Measurements from ENCODE around the gene CCDC85C. TPM values are rescaled to one million over a fixed set of nuclear protein-coding genes. Genes with fewer than 3 reads are reported as not detected.

CCDC85C gene
- total RNA-seq, 2 donors from 2014 or later = 35.1 to 47.2 TPM

GRCh38 chr14:99606359-99606758 is 2.4 kb upstream of the CCDC85C start:
- WGBS = 75% methylated on average over 7 of the region's 7 CpGs
- intact Hi-C loops (cut with DNase I) = no loop called here
- TF ChIP-seq POLR2A (IDR thresholded peaks at IDR 0.05) (no peak), POLR2AphosphoS5 (IDR thresholded peaks at IDR 0.05) (no peak)
- TF ChIP-seq, protein P1, sequence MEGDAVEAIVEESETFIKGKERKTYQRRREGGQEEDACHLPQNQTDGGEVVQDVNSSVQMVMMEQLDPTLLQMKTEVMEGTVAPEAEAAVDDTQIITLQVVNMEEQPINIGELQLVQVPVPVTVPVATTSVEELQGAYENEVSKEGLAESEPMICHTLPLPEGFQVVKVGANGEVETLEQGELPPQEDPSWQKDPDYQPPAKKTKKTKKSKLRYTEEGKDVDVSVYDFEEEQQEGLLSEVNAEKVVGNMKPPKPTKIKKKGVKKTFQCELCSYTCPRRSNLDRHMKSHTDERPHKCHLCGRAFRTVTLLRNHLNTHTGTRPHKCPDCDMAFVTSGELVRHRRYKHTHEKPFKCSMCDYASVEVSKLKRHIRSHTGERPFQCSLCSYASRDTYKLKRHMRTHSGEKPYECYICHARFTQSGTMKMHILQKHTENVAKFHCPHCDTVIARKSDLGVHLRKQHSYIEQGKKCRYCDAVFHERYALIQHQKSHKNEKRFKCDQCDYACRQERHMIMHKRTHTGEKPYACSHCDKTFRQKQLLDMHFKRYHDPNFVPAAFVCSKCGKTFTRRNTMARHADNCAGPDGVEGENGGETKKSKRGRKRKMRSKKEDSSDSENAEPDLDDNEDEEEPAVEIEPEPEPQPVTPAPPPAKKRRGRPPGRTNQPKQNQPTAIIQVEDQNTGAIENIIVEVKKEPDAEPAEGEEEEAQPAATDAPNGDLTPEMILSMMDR (IDR thresholded peaks at IDR 0.05) = no peak
- Histone ChIP-seq H3K36me3 (no peaks in the 10 kb centered on the region), H3K9me3 (no peaks in the 10 kb centered on the region), H3K27me3 (replicated peaks; ENCODE audit: insufficient read depth) (no peaks in the 10 kb centered on the region), H3K27ac (no peak overlapping the region), H3K4me3 (no peak overlapping the region), H3K4me1 (replicated peaks) (peaks cover 7% of the 10 kb centered on the region)
- no peak for DNase-seq (ENCODE audit: low spot score)

DNA sequence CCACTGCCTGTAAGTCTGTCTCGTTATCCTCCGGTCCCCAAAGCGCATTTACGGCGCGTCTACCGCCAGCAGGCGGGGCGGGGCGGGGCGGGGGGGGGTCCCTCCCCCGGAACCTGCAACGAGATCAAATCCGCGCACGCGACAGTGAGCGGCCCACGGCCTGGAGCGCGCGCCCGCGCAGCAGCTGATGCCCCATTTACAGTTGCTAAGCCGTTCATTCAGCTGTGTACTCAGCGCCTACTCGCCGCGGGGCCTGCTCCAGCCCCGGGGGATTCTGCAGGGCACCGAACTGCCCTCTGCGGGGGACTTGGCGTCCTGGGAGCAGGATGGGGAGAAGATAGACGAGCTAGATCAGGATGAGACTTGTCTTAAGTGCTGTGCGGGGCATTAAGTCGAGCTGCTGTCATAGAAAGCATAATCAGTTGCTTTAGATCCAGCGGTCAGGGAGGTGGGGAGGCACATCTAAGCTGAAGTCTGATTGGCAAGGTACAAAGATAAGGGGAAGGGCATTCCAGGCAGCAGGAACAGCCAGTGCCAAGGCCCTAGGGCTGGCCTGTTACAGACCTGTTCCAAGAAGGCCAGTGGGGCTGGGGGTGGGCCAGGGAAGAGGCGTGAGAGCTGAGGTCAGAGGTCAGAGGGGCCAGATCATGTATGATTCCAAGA is 1.4 kb upstream of the CCDC85C start:
- Histone ChIP-seq H3K4me3 (peak overlapping the region; percentile 63 to 74), H3K4me1 (replicated peaks) (peaks cover 13% of the 10 kb centered on the region), H3K9me3 (no peaks in the 10 kb centered on the region), H3K27me3 (replicated peaks; ENCODE audit: insufficient read depth) (no peaks in the 10 kb centered on the region), H3K27ac (peak overlapping the region; percentile 91 to 98), H3K36me3 (no peaks in the 10 kb centered on the region)
- 2% methylated on average over 38 of the region's 38 CpGs for WGBS
- peak; percentile 65 for DNase-seq (ENCODE audit: low spot score)
- intact Hi-C loops (cut with DNase I) = loop anchor here (2.0 kb wide), 1 partner anchor 83 kb away; no protein-coding TSS in a partner anchor
- peak; percentile 46 for TF ChIP-seq POLR2AphosphoS5 (IDR thresholded peaks at IDR 0.05)
- TF ChIP-seq, protein P1 (IDR thresholded peaks at IDR 0.05) = no peak
- TF ChIP-seq POLR2A (IDR thresholded peaks at IDR 0.05) = no peak

DNA sequence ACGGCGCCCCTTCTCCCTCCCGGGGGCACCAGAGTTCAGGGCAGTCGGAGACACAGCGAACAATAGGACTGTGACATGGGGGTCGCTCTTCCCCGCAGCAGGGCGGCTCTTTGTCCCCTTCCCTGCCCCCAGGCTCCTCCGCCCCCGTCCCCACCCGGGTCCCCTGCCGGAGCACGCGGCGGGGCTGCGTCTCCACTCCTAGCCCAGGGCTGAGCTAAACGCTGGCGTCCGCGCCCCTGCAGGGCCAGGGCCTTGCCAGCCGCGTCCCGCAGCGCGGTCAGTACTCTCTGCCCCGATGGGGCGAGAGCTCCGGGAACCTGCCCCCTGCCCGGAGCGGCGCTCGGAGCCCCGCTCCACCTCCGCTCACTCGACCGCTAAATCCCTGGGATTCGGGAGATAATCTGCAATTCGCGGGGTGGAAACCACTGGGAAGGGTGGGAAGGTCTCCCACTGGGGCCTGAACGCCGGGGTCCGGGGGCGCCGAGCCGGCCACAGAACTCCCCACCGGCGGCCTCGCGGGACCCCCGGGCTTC is 825 bp upstream of the CCDC85C start:
- Histone ChIP-seq H3K27me3 (replicated peaks; ENCODE audit: insufficient read depth) (no peaks in the 10 kb centered on the region), H3K4me1 (replicated peaks) (peaks cover 13% of the 10 kb centered on the region), H3K36me3 (no peaks in the 10 kb centered on the region), H3K4me3 (peak overlapping the region; percentile 63 to 74), H3K27ac (peak overlapping the region; percentile 91 to 98), H3K9me3 (no peaks in the 10 kb centered on the region)
- DNase-seq (ENCODE audit: low spot score) = no peak
- TF ChIP-seq POLR2A (IDR thresholded peaks at IDR 0.05) (no peak), POLR2AphosphoS5 (IDR thresholded peaks at IDR 0.05) (no peak)
- TF ChIP-seq, protein P1 (IDR thresholded peaks at IDR 0.05) = no peak
- WGBS = under 1% methylated on average over 50 of the region's 50 CpGs
- intact Hi-C loops (cut with DNase I) = loop anchor here (2.0 to 5.0 kb wide), 2 partner anchors 43 to 82 kb away; no protein-coding TSS in a partner anchor

DNA sequence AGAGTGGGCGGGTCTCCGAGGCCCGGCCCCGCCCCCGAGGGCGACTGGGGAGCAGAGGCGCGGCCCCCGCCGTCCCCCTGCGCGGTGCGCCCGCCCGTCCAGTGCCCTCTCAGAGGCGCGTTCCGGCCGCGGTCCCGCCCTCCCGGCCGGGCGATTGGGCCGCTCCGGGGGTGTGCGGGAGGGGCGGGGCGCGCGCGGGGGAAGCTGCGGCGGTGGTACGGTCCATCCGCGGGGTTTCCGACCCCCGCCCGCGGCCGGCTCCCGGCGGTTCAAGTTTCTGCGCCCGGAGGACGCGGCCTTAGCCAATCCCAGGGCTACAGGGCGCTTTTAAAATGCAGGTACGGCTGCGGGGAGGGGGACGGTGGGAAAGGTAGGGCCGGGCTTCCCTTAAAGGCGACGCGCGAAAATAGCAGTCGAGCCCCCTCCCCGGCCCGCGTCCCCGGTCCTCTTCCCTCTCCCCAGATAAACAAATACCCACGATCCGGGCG is 315 bp upstream of the CCDC85C start:
- H3K4me1 ChIP-seq (replicated peaks) = peaks cover 13% of the 10 kb centered on the region
- WGBS = under 1% methylated on average over 16 of the region's 65 CpGs
- peak; percentile 84 for TF ChIP-seq POLR2AphosphoS5 (IDR thresholded peaks at IDR 0.05)
- TF ChIP-seq, protein P1 (IDR thresholded peaks at IDR 0.05) = peak in 1 of 4 experiments; percentile 2
- TF ChIP-seq POLR2A (IDR thresholded peaks at IDR 0.05) = peak; percentile 81
- peak overlapping the region; percentile 63 to 74 for H3K4me3 ChIP-seq
- H3K27me3 ChIP-seq (replicated peaks; ENCODE audit: insufficient read depth) = no peaks in the 10 kb centered on the region
- H3K36me3 ChIP-seq = no peaks in the 10 kb centered on the region
- peak; percentile 94 for DNase-seq (ENCODE audit: low spot score)
- H3K27ac ChIP-seq = peak overlapping the region; percentile 91 to 98
- intact Hi-C loops (cut with DNase I) = loop anchor here (2.0 to 5.0 kb wide), 2 partner anchors 42 to 82 kb away; no protein-coding TSS in a partner anchor
- no peaks in the 10 kb centered on the region for H3K9me3 ChIP-seq

Measured in prostate gland (tissue), 2 donors.